K562 (cell line): ENCODE measurements around the gene EGR1. TPM values are rescaled to one million over a fixed set of nuclear protein-coding genes. Genes with fewer than 3 reads are reported as not detected.

Experiments
- CEBPZ ChIP-seq: fragments of 150-350 bp; IDR thresholded peaks from 2 replicates; pipeline ENCODE4 v1.6.1; 2014; ENCODE audit warnings: low read depth, mild to moderate bottlenecking, low read length, borderline replicate concordance
- E2F3 ChIP-seq: fragments of 250-450 bp; sonication (Bioruptor Pico); IDR thresholded peaks from 2 replicates; pipeline ENCODE4 v1.4.0; 2020; ENCODE audit warnings: mild to moderate bottlenecking
- GATAD2B ChIP-seq: fragments of 450-650 bp; IDR thresholded peaks from 2 replicates; pipeline ENCODE4 v1.6.1; 2017; ENCODE audit warnings: mild to moderate bottlenecking, borderline replicate concordance
- KAT7 ChIP-seq: sonication (generic); formaldehyde crosslinking; IDR thresholded peaks from 2 replicates; pipeline ENCODE4 v1.8.0; 2022; ENCODE audit warnings: missing genetic modification reagents, mild to moderate bottlenecking, borderline replicate concordance
- MTA1 ChIP-seq: fragments of 450-650 bp; IDR thresholded peaks from 2 replicates; pipeline ENCODE4 v1.6.1; 2017; ENCODE audit warnings: borderline replicate concordance
- MYNN ChIP-seq, 2 experiments: sonication (generic); formaldehyde crosslinking in 1 of 2; IDR thresholded peaks; 2 replicates each; pipeline versions ENCODE4 v1.5.0 to v1.6.1; 2016 to 2020; ENCODE audit warnings: antibody characterized with exemption in 1 of 2, missing genetic modification reagents in 1 of 2
- NFIX ChIP-seq: fragments of 250-450 bp; sonication (Bioruptor Pico); IDR thresholded peaks from 2 replicates; pipeline ENCODE4 v1.4.0; 2020; ENCODE audit warnings: low read depth, mild to moderate bottlenecking, moderate library complexity
- POLR2G ChIP-seq: fragments of 200-400 bp; formaldehyde crosslinking; IDR thresholded peaks from 2 replicates; pipeline ENCODE4 v1.6.1; 2017; ENCODE audit warnings: low read depth, mild to moderate bottlenecking, antibody characterized with exemption, low read length, moderate library complexity
- SP1 ChIP-seq: sonication (generic); formaldehyde crosslinking; IDR thresholded peaks from 2 replicates; pipeline ENCODE4 v1.8.1; 2022; ENCODE audit warnings: mild to moderate bottlenecking, missing genetic modification reagents
- THAP12 ChIP-seq: fragments of 250-450 bp; sonication (Bioruptor Pico); IDR thresholded peaks from 2 replicates; pipeline ENCODE4 v1.9.0; 2021; ENCODE audit warnings: mild to moderate bottlenecking, inconsistent platforms
- ZNF175 ChIP-seq: fragments of 200-800 bp; sonication (Bioruptor generic); IDR thresholded peaks from 2 replicates; pipeline ENCODE4 v1.6.1; 2016; ENCODE audit warnings: low read depth, mild to moderate bottlenecking, missing genetic modification characterization, missing compliant biosample characterization
- ZNF197 ChIP-seq: fragments of 200-800 bp; sonication (Bioruptor generic); IDR thresholded peaks from 2 replicates; pipeline ENCODE4 v1.6.1; 2016; ENCODE audit warnings: low read depth, missing genetic modification characterization, missing compliant biosample characterization
- polyA plus RNA-seq, 8 experiments: library from polyadenylated mRNA; depleted of rRNA in 4 of 8; stranded (reverse) in 5 of 8; unstranded in 3 of 8; fragments of >200 nt; fragmentation: Nextera tagmentation in 2 of 8; fragmentation: Illumina TruSeq in 1 of 8; extraction: Ambion mirVana in 2 of 8; extraction: Trizol in 1 of 8; gene quantifications; 2 replicates each; pipeline versions ENCODE4 v1.2.1 to v1.2.3, GENCODE V29; 2011 to 2014; ENCODE audit warnings: inconsistent platforms in 1 of 8, missing spikeins in 1 of 8
- total RNA-seq, 7 experiments: library from RNA; depleted of rRNA in 6 of 7; stranded (reverse); fragments of >200 nt in 6 of 7; fragmentation: Illumina TruSeq in 2 of 7; extraction: Trizol in 2 of 7; gene quantifications; 2 replicates each; pipeline versions ENCODE4 v1.2.1 to v1.2.3, GENCODE V29; 2011 to 2021; ENCODE audit warnings: low replicate concordance in 1 of 7
- TF ChIP-seq, protein P1 (sequence below): fragments of 450-650 bp; formaldehyde crosslinking; IDR thresholded peaks from 2 replicates; pipeline ENCODE4 v1.4.0; 2020; ENCODE audit warnings: mild to moderate bottlenecking, mixed read lengths

The EGR1 gene
- total and polyA plus RNA-seq, 9 of the 15 experiments (the other 6 are each of a cell fraction or from before 2014, with no cell fraction given): 1.3 to 132 (median 21.5) TPM

GRCh38 chr5:138466900-138467710 lies 1.8 kb downstream of the EGR1 start (continued):
- TF ChIP-seq THAP12 (CRISPR knock-in tag) (no peak), KAT7 (CRISPR knock-in tag) (peak; percentile 92; the same call in 1 of the 2 replicates), GATAD2B (no peak), ZNF175 (CRISPR knock-in tag) (no peak), SP1 (CRISPR knock-in tag) (peak; percentile 11; the same call in 1 of the 2 replicates), MYNN (IDR thresholded peaks at IDR 0.05) (no peak), MYNN (CRISPR knock-in tag; IDR thresholded peaks at IDR 0.05) (no peak), NFIX (CRISPR knock-in tag) (no peak), E2F3 (CRISPR knock-in tag) (no peak), POLR2G (peak; percentile 90), ZNF197 (CRISPR knock-in tag) (no peak), MTA1 (no peak), CEBPZ (no peak)
- TF ChIP-seq, protein P1, sequence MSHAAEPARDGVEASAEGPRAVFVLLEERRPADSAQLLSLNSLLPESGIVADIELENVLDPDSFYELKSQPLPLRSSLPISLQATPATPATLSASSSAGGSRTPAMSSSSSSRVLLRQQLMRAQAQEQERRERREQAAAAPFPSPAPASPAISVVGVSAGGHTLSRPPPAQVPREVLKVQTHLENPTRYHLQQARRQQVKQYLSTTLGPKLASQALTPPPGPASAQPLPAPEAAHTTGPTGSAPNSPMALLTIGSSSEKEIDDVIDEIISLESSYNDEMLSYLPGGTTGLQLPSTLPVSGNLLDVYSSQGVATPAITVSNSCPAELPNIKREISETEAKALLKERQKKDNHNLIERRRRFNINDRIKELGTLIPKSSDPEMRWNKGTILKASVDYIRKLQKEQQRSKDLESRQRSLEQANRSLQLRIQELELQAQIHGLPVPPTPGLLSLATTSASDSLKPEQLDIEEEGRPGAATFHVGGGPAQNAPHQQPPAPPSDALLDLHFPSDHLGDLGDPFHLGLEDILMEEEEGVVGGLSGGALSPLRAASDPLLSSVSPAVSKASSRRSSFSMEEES (CRISPR knock-in tag): no peak
